HCT116 (cell line): Measurements from ENCODE around the gene PIGX. TPM values are rescaled to one million over a fixed set of nuclear protein-coding genes. Genes with fewer than 3 reads are reported as not detected.

Source experiments
- ATAC-seq: fragments of 200-7000 bp; cut with Tn5 transposase; 2 replicates; pipeline ENCODE4 v1.9.1; 2020; ENCODE audit warnings: mild to moderate bottlenecking, moderate library complexity
- BruUV-seq: library from RNA; stranded (reverse); fragments of 400-500 nt; replicated peaks from 2 replicates; lab custom pipeline; 2021; lab: Mats Ljungman, UMichigan
- CTCF ChIA-PET: fragments of 300-600 bp; sonication (Branson Sonifier 250); formaldehyde crosslinking; loops from one replicate; lab custom pipeline; 2021; ENCODE audit warnings: antibody characterized with exemption; lab: Charles Lee
- POLR2A ChIA-PET: fragments of 300-600, 350-600 bp; sonication (Branson Sonifier 250); formaldehyde crosslinking; loops from one replicate; lab custom pipeline; 2021; ENCODE audit warnings: antibody characterized with exemption; lab: Charles Lee
- RAD21 ChIA-PET, 2 experiments: fragments of 300-600 bp; sonication (Branson Sonifier 250); formaldehyde crosslinking; loops; one replicate each; lab custom pipeline; 2023; ENCODE audit warnings: low total read pairs in 2 of 2; ENCODE audit not compliant: uncharacterized antibody in 2 of 2, unreplicated experiment in 2 of 2, low non-redundant PET in 1 of 2; lab: Charles Lee
- DNase-seq: peaks from one replicate; pipeline ENCODE4 v3.0.0-alpha.2; 2010; ENCODE audit warnings: low read depth, low spot score
- H2AFZ ChIP-seq: fragments of 200-600 bp; shearing (Covaris generic), sonication (generic); 2 replicates; pipeline ENCODE4 v1.6.1; 2017; ENCODE audit warnings: low read depth, mixed run types, mixed read lengths, antibody characterized with exemption, low read length; ENCODE audit not compliant: poor library complexity, severe bottlenecking
- H3K27ac ChIP-seq: 2 replicates; pipeline ENCODE4 v1.5.1; 2012; ENCODE audit warnings: low read depth, low read length
- H3K27me3 ChIP-seq: fragments of 200-600 bp; sonication (generic); 2 replicates; pipeline ENCODE4 v1.6.1; 2016; ENCODE audit warnings: mixed run types, low read length, mixed read lengths; ENCODE audit not compliant: insufficient read depth
- H3K36me3 ChIP-seq, 2 experiments: fragments of 200-500 bp in 1 of 2; fragments of 200-600 bp in 1 of 2; sonication (Bioruptor generic) in 1 of 2; sonication (generic) in 1 of 2; 2 replicates each; pipeline versions ENCODE4 v1.5.1 to v1.6.1; 2014 to 2016; ENCODE audit warnings: low read length in 2 of 2, inconsistent platforms in 1 of 2, mixed read lengths in 1 of 2, mixed run types in 1 of 2; ENCODE audit not compliant: insufficient read depth in 2 of 2, control insufficient read depth in 1 of 2
- H3K4me1 ChIP-seq, 2 experiments: fragments of 200-600 bp in 1 of 2; sonication (generic) in 1 of 2; 2 replicates each; pipeline versions ENCODE4 v1.5.1 to v1.6.1; 2012 to 2017; ENCODE audit warnings: low read length in 2 of 2, inconsistent platforms in 1 of 2, mild to moderate bottlenecking in 1 of 2, mixed read lengths in 1 of 2, mixed run types in 1 of 2, moderate library complexity in 1 of 2; ENCODE audit not compliant: insufficient read depth in 2 of 2, control insufficient read depth in 1 of 2
- H3K4me2 ChIP-seq: fragments of 200-600 bp; sonication (generic); 2 replicates; pipeline ENCODE4 v1.6.1; 2017; ENCODE audit warnings: mixed run types, low read length, mixed read lengths
- H3K4me3 ChIP-seq, 2 experiments: fragments of 200-600 bp in 1 of 2; sonication (generic) in 1 of 2; replicated peaks in 1 of 2; 2 replicates each; pipeline ENCODE4 v1.5.1; 2011 to 2016; ENCODE audit warnings: low read length in 2 of 2, control low read depth in 1 of 2, low read depth in 1 of 2, mild to moderate bottlenecking in 1 of 2, mixed read lengths in 1 of 2, mixed run types in 1 of 2
- H3K79me2 ChIP-seq: fragments of 200-600 bp; sonication (generic); 2 replicates; pipeline ENCODE4 v1.6.1; 2017; ENCODE audit warnings: mild to moderate bottlenecking, mixed run types, low read length, moderate library complexity, mixed read lengths; ENCODE audit not compliant: insufficient read depth
- H3K9ac ChIP-seq: fragments of 200-600 bp; sonication (generic); 2 replicates; pipeline ENCODE4 v1.6.1; 2016; ENCODE audit warnings: low read length, mixed read lengths
- H3K9me2 ChIP-seq: fragments of 200-600 bp; sonication (generic), shearing (Covaris generic); 2 replicates; pipeline ENCODE4 v1.6.1; 2017; ENCODE audit warnings: mixed run types, mild to moderate bottlenecking, moderate library complexity; ENCODE audit not compliant: insufficient read depth
- H3K9me3 ChIP-seq, 2 experiments: fragments of 200-500 bp in 1 of 2; fragments of 200-600 bp in 1 of 2; sonication (Bioruptor generic) in 1 of 2; sonication (generic) in 1 of 2; 2 replicates each; pipeline ENCODE4 v1.6.1; 2014 to 2017; ENCODE audit warnings: low read length in 2 of 2, mixed read lengths in 2 of 2, inconsistent platforms in 1 of 2, low read depth in 1 of 2, mild to moderate bottlenecking in 1 of 2, mixed run types in 1 of 2, moderate library complexity in 1 of 2; ENCODE audit not compliant: control insufficient read depth in 1 of 2, insufficient read depth in 1 of 2
- H4K20me1 ChIP-seq: fragments of 200-600 bp; sonication (generic), shearing (Covaris generic); 2 replicates; pipeline ENCODE4 v1.6.1; 2017; ENCODE audit warnings: mixed run types, mild to moderate bottlenecking, moderate library complexity; ENCODE audit not compliant: insufficient read depth
- CBX3 ChIP-seq: IDR thresholded peaks from 2 replicates; pipeline ENCODE4 v1.6.1; 2012; ENCODE audit warnings: low read depth
- ELF1 ChIP-seq: IDR thresholded peaks from 2 replicates; pipeline ENCODE4 v1.6.1; 2012; ENCODE audit warnings: low read depth, borderline replicate concordance
- EZH2 ChIP-seq: fragments of 200-600 bp; sonication (generic); IDR thresholded peaks from 2 replicates; pipeline ENCODE4 v1.6.1; 2017; ENCODE audit warnings: antibody characterized with exemption, mixed run types
- EZH2phosphoT487 ChIP-seq: fragments of 200-600 bp; IDR thresholded peaks from 2 replicates; pipeline ENCODE4 v1.6.1; 2018; ENCODE audit warnings: antibody characterized with exemption, borderline replicate concordance
- FOSL1 ChIP-seq: IDR thresholded peaks from 2 replicates; pipeline ENCODE4 v1.6.1; 2012; ENCODE audit warnings: low read depth
- JUND ChIP-seq: IDR thresholded peaks from 2 replicates; pipeline ENCODE4 v1.6.1; 2012
- POLR2A ChIP-seq: IDR thresholded peaks from 2 replicates; pipeline ENCODE4 v1.7.0; 2011; ENCODE audit warnings: borderline replicate concordance; ENCODE audit not compliant: insufficient read depth, insufficient read length; ENCODE audit errors: extremely low read depth
- RAD21 ChIP-seq: IDR thresholded peaks from 2 replicates; pipeline ENCODE4 v1.6.1; 2012; ENCODE audit warnings: low read depth, mild to moderate bottlenecking
- TCF7L2 ChIP-seq: IDR thresholded peaks from 2 replicates; pipeline ENCODE4 v1.7.0; 2011; ENCODE audit warnings: borderline replicate concordance, inconsistent platforms; ENCODE audit not compliant: insufficient read depth, insufficient read length; ENCODE audit errors: extremely low read depth
- ZFX ChIP-seq: fragments of 450-650 bp; IDR thresholded peaks from 2 replicates; pipeline ENCODE4 v1.6.1; 2017
- intact Hi-C: fragments of 100-400 bp; cut with micrococcal nuclease; formaldehyde crosslinking; loops from 2 replicates; pipeline ENCODE4 v1.10.0; 2022
- total RNA-seq: library from RNA; stranded (reverse); gene quantifications from one replicate; pipeline ENCODE4 v1.2.1, GENCODE V29; 2021; ENCODE audit not compliant: unreplicated experiment
- TF ChIP-seq, protein P1 (sequence below): IDR thresholded peaks from 2 replicates; pipeline ENCODE4 v1.6.1; 2012
- TF ChIP-seq, protein P2 (sequence below), 3 experiments: fragments of 200-600 bp in 1 of 3; sonication (generic) in 1 of 3; IDR thresholded peaks in 2 of 3; conservative IDR thresholded peaks in 1 of 3; 2 replicates each; pipeline ENCODE4 v1.5.1; 2012 to 2017; ENCODE audit warnings: low read depth in 2 of 3, low read length in 2 of 3, antibody characterized with exemption in 1 of 3, borderline replicate concordance in 1 of 3, control low read depth in 1 of 3, mild to moderate bottlenecking in 1 of 3, mixed read lengths in 1 of 3, mixed run types in 1 of 3, moderate library complexity in 1 of 3; ENCODE audit not compliant: insufficient read depth in 1 of 3
- TF ChIP-seq, protein P3 (sequence below): IDR thresholded peaks from 2 replicates; pipeline ENCODE4 v1.6.1; 2012; ENCODE audit warnings: low read depth

The PIGX gene
- total RNA-seq, 1 experiment from 2014 or later: 27.2 TPM

GRCh38 chr3:196765454-196765853 is 53.3 kb downstream of the PIGX start:
- TF ChIP-seq POLR2A: no peak
- no peak for TF ChIP-seq JUND
- no peak for TF ChIP-seq EZH2phosphoT487
- TF ChIP-seq EZH2: no peak
- TF ChIP-seq, protein P1, sequence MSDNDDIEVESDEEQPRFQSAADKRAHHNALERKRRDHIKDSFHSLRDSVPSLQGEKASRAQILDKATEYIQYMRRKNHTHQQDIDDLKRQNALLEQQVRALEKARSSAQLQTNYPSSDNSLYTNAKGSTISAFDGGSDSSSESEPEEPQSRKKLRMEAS: no peak
- no peak for TF ChIP-seq FOSL1
- TF ChIP-seq RAD21: no peak
- TF ChIP-seq, protein P2, sequence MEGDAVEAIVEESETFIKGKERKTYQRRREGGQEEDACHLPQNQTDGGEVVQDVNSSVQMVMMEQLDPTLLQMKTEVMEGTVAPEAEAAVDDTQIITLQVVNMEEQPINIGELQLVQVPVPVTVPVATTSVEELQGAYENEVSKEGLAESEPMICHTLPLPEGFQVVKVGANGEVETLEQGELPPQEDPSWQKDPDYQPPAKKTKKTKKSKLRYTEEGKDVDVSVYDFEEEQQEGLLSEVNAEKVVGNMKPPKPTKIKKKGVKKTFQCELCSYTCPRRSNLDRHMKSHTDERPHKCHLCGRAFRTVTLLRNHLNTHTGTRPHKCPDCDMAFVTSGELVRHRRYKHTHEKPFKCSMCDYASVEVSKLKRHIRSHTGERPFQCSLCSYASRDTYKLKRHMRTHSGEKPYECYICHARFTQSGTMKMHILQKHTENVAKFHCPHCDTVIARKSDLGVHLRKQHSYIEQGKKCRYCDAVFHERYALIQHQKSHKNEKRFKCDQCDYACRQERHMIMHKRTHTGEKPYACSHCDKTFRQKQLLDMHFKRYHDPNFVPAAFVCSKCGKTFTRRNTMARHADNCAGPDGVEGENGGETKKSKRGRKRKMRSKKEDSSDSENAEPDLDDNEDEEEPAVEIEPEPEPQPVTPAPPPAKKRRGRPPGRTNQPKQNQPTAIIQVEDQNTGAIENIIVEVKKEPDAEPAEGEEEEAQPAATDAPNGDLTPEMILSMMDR (IDR thresholded peaks at IDR 0.05 in 2 of 3, conservative IDR thresholded peaks at IDR 0.05 in 1 of 3; ENCODE audit: borderline replicate concordance in 1 of 3, insufficient read depth in 1 of 3, low read depth in 2 of 3, low read length in 2 of 3): no peak
- TF ChIP-seq ELF1: no peak
- no peak for TF ChIP-seq TCF7L2
- no peak for TF ChIP-seq ZFX
- TF ChIP-seq CBX3: no peak
- TF ChIP-seq, protein P3, sequence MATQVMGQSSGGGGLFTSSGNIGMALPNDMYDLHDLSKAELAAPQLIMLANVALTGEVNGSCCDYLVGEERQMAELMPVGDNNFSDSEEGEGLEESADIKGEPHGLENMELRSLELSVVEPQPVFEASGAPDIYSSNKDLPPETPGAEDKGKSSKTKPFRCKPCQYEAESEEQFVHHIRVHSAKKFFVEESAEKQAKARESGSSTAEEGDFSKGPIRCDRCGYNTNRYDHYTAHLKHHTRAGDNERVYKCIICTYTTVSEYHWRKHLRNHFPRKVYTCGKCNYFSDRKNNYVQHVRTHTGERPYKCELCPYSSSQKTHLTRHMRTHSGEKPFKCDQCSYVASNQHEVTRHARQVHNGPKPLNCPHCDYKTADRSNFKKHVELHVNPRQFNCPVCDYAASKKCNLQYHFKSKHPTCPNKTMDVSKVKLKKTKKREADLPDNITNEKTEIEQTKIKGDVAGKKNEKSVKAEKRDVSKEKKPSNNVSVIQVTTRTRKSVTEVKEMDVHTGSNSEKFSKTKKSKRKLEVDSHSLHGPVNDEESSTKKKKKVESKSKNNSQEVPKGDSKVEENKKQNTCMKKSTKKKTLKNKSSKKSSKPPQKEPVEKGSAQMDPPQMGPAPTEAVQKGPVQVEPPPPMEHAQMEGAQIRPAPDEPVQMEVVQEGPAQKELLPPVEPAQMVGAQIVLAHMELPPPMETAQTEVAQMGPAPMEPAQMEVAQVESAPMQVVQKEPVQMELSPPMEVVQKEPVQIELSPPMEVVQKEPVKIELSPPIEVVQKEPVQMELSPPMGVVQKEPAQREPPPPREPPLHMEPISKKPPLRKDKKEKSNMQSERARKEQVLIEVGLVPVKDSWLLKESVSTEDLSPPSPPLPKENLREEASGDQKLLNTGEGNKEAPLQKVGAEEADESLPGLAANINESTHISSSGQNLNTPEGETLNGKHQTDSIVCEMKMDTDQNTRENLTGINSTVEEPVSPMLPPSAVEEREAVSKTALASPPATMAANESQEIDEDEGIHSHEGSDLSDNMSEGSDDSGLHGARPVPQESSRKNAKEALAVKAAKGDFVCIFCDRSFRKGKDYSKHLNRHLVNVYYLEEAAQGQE: no peak
- DNase-seq (no peak), ATAC-seq (no peak)
- Histone ChIP-seq H3K79me2 (peaks cover 61% of the 10 kb centered on the region), H4K20me1 (no peaks in the 10 kb centered on the region), H3K9me3 (no peaks in the 10 kb centered on the region), H3K27ac (no peak overlapping the region), H3K4me1 (no peaks in the 10 kb centered on the region), H3K36me3 (no peaks in the 10 kb centered on the region), H2AFZ (no peak overlapping the region), H3K9ac (no peak overlapping the region), H3K4me2 (no peak overlapping the region), H3K27me3 (no peaks in the 10 kb centered on the region), H3K4me3 (no peak overlapping the region), H3K9me2 (no peaks in the 10 kb centered on the region)
- POLR2A ChIA-PET: interaction anchor here (1.0 kb wide), 1 partner anchor 26 kb away, joined by 5 read pairs; the partner anchor contains the start of gene PAK2
- RAD21 ChIA-PET: no interaction called here
- no TSS peak for BruUV-seq
- intact Hi-C loops: no loop called here
- CTCF ChIA-PET: interaction anchor here (1.4 kb wide), 1 partner anchor 18 kb away, joined by 4 read pairs; no protein-coding TSS in a partner anchor
